Measurements from ENCODE around the gene DPP10.

DPP10 gene

GRCh38 chr2:115389024-115389423 lies 946.6 kb downstream of the DPP10 start:
- no peak overlapping the region for H3K27ac ChIP-seq
- TF ChIP-seq CTCF (IDR thresholded peaks at IDR 0.05) (no peak), ZFX (IDR thresholded peaks at IDR 0.05; ENCODE audit: borderline replicate concordance) (no peak)

- no peak overlapping the region for H3K27ac ChIP-seq
- TF ChIP-seq ZFX (IDR thresholded peaks at IDR 0.05; ENCODE audit: borderline replicate concordance) (no peak), CTCF (IDR thresholded peaks at IDR 0.05) (no peak)
Observed at GRCh38 chr2:115389898-115390565, 947.6 kb downstream of the DPP10 start.

GRCh38 chr2:115396579-115396978 lies 954.1 kb downstream of the DPP10 start:
- TF ChIP-seq ZFX (IDR thresholded peaks at IDR 0.05; ENCODE audit: borderline replicate concordance) (no peak), CTCF (IDR thresholded peaks at IDR 0.05) (no peak)
- H3K27ac ChIP-seq = no peak overlapping the region

- TF ChIP-seq CTCF (IDR thresholded peaks at IDR 0.05) = no peak
- TF ChIP-seq ZFX (IDR thresholded peaks at IDR 0.05; ENCODE audit: borderline replicate concordance) = no peak
- H3K27ac ChIP-seq = no peak overlapping the region
Observed at GRCh38 chr2:115400940-115401339, 958.5 kb downstream of the DPP10 start.

- TF ChIP-seq ZFX (IDR thresholded peaks at IDR 0.05; ENCODE audit: borderline replicate concordance) (no peak), CTCF (IDR thresholded peaks at IDR 0.05) (no peak)
- H3K27ac ChIP-seq = no peak overlapping the region
Observed at GRCh38 chr2:115412501-115412900, 970.1 kb downstream of the DPP10 start.

GRCh38 chr2:115413791-115414190 lies 971.4 kb downstream of the DPP10 start:
- no peak overlapping the region for H3K27ac ChIP-seq
- no peak for TF ChIP-seq CTCF (IDR thresholded peaks at IDR 0.05)
- TF ChIP-seq ZFX (IDR thresholded peaks at IDR 0.05; ENCODE audit: borderline replicate concordance) = no peak

- H3K27ac ChIP-seq = no peak overlapping the region
- no peak for TF ChIP-seq CTCF (IDR thresholded peaks at IDR 0.05)
- no peak for TF ChIP-seq ZFX (IDR thresholded peaks at IDR 0.05; ENCODE audit: borderline replicate concordance)
Observed at GRCh38 chr2:115414466-115414865, 972.0 kb downstream of the DPP10 start.

Data from 22Rv1 (cell line).